ENCODE results near the gene UBR7.

DNA sequence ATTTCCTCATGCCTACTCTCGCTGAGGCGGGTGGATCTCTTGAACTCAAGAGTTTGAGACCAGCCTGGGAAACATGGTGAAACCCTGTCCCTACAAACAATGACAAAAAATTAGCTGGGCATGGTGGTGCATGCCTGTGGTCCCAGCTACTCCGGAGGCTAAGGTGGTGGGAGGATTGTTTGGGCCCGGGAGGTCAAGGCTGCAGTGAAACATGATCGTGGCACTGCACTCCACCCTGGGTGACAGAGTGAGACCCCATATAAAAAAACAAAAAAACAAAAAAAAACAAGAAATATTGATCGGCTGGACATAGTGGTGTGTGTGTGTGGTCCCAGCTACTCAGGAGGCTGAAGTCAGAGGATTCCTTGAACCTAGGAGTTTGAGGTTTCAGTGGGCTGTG is 31.6 kb upstream of the UBR7 start:
- TF ChIP-seq FOXM1 (IDR thresholded peaks at IDR 0.05; ENCODE audit: borderline replicate concordance) (no peak), SUZ12 (IDR thresholded peaks at IDR 0.05) (no peak)

Data from HEK293T (cell line).